NCI-H1930 (cell line): ENCODE results near the gene FSIP1.

Source experiments
- DNase-seq, 2 experiments: peaks; one replicate each; lab custom pipeline; 2025; lab: John Stamatoyannopoulos, UW

FSIP1 gene

DNA sequence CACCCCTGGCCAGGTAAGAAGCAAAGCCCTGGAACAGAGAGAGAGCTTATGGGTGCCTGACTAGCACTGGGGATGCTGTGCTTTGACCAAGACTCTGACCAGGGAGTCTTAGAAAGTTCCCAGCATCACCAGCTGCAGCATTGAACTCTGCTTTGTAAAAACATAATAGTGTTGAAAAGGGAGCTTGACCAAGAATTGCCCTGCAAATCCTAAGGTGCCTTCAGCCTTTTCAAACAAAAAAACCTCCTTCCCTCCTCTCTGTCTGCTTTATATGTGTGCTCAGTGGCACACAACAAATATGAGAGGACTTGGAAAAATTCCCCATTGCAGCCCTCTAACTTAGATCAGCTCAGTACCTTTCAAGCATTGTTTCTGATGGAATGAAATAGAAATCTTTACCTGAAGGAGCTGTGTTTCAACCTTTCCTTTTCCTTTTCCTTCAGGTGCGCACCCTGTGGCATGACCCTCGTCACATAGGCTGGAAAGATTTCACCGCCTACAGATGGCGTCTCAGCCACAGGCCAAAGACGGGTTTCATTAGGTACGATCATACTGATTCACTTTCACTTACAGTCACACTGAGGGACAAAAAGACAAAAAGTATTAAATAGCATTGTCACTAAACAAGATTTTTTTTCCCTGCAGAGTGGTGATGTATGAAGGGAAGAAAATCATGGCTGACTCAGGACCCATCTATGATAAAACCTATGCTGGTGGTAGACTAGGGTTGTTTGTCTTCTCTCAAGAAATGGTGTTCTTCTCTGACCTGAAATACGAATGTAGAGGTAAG is 188.8 kb downstream of the FSIP1 start:
- no peak for DNase-seq

GRCh38 chr15:39593071-39593655 is 189.5 kb downstream of the FSIP1 start:
- no peak for DNase-seq

- DNase-seq: no peak
Measured at GRCh38 chr15:39592500-39592899, 190.1 kb downstream of the FSIP1 start.

- no peak for DNase-seq
Measured at GRCh38 chr15:39591896-39592315, 190.7 kb downstream of the FSIP1 start.

- no peak for DNase-seq
Measured at GRCh38 chr15:39591141-39591895, 191.3 kb downstream of the FSIP1 start.

- DNase-seq: no peak
Measured at GRCh38 chr15:39589815-39590644, 192.6 kb downstream of the FSIP1 start.

DNA sequence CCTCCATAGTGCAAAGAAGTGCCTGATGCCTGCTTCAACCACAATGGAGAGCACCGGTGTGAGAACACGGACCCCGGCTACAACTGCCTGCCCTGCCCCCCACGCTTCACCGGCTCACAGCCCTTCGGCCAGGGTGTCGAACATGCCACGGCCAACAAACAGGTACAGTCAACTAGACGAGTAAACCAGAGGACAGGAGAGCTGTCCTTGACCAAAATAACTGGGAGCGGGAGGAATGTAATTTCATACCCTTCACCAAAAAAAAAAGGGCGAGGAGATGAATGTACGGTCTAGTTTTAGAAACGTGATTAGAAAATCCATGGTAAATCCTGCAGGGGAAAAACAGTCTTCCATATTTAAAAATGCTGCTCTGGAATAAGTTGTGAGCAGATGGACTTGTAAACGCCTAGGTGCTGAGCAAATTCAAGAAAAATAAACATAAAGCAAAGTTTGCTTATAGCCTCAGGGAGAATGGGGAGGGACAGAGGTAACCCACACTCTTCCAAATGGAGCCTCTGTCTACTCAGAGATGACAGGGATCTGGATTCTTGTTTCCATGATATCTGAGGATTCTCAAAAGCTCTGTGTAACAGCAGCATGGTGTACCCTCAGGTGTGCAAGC is 193.3 kb downstream of the FSIP1 start:
- DNase-seq: no peak

DNA sequence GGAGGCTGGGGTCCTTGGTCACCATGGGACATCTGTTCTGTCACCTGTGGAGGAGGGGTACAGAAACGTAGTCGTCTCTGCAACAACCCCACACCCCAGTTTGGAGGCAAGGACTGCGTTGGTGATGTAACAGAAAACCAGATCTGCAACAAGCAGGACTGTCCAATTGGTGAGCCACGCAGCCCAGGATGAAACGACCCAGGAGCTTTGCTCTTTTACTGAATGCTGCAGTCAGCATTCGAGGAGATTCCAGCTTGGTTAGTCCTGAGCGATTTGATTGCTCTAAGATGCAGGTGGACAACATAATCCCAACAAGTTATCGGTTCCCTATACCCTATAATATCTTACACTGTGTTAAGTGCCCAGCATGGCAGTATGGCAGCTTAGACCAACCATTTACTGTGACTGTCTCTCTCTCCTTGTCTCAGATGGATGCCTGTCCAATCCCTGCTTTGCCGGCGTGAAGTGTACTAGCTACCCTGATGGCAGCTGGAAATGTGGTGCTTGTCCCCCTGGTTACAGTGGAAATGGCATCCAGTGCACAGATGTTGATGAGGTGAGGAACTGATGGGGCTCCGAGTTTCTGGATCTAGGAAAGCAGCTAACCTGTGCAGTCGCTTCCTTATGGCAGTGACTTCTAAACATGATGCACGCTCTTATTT is 194.0 kb downstream of the FSIP1 start:
- DNase-seq: no peak

- DNase-seq: no peak
Measured at GRCh38 chr15:39587731-39588530, 194.7 kb downstream of the FSIP1 start.

DNA sequence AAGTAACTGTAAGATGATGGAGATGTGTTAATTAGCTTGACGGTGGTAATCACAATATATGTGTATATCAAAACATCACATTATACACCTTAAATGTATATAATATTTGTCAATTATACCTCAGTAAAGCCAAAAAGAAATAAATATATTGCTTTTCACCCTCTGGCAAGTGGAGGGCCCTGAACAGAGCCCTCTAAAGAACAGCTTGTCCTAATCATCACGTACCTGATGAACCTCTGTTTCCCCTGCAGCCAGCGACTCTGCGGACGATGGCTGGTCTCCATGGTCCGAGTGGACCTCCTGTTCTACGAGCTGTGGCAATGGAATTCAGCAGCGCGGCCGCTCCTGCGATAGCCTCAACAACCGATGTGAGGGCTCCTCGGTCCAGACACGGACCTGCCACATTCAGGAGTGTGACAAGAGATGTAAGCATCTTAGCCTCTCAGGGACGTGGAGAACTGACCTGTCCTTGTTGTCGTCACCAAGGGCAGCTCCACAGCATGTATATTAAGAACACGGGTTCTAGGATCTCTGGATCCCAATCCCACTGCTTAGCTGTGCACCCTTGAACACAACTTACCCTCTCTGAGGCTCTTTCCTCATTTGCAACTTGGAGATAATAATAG is 195.4 kb downstream of the FSIP1 start:
- no peak for DNase-seq

- no peak for DNase-seq
Measured at GRCh38 chr15:39586387-39587095, 196.1 kb downstream of the FSIP1 start.

DNA sequence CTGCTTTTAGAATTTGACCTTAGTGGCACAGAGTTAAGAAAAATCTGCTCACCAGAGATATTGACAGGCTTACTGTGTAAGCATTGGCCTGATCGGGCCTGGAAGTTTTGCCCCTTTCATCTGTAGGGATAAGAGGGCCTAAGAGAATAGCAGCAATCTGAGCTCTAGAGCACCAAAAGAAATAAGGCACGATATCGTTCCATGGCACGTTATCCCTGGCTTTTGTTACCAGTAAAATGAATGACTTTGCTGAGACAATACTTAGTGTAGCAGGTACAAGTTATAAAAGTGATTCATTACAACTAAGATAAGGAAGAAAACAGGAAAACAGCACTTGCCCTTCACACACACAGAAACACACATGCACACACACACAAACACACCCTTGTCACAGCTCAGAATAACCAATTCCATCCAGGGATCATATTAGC is 196.8 kb downstream of the FSIP1 start:
- no peak for DNase-seq

DNA sequence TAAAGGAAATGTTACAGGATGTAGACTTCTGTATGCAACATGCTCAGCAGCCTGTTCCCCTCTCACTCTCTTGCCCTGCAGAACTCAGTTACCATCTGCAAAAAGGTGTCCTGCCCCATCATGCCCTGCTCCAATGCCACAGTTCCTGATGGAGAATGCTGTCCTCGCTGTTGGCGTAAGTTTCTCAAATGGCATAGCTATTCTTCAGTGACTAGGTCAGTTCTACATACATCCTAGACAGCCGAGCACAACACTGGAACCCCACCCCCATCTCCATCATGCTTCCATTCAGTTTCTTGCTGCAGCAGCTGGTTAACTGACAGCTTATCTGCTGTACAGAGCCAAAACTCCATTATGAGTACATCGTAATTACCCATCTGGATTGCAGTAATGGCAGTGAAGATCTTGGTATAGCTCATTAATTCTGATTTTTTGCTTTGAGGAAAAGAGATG is 197.2 kb downstream of the FSIP1 start:
- DNase-seq: no peak

DNA sequence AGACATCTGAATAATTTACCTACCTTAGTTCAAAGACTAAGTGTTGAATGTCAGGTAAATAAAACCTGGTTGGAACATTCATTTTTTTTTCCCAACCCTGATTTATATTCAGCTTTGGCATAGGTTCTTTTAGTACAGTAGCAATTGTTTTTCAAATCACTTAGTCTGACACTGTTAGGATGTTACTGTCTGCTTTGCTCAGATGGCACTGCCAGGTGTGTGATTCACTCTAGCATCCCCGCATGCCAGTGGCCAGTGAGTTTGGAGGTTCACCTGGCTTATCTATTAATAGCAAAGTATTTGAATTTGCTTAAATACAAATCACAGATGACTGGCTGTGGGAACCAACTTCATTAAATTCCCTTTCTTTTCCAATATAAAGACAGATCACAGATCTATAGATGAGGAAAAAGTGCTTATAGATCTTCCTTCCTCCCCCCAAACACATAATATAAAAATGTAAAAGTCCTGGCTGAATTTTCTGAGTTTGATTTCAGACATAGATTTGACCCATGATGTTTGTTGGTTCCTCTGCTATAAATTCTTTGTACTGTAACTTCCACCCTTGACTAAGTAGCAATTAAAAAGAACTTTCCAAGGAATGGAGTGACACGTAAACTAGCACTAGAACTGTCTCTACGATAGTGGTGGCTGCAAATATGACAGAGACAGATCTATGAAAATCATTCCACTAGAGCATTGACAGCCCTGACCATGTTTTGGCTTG is 197.8 kb downstream of the FSIP1 start:
- DNase-seq: no peak

DNA sequence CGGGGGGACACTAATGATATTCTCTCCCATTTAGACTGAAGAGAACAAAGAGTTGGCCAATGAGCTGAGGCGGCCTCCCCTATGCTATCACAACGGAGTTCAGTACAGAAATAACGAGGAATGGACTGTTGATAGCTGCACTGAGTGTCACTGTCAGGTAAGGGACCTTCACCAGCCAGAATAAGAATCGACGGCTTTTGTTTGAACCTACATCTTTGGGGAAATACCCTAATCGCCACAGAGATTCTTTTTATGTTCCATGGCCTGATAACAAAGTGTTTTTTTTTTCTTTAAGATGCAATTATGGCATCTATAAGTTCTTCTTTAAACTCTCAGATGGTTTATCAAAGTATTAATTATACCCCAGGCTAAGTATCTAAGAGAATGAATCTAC is 198.4 kb downstream of the FSIP1 start:
- DNase-seq: no peak

- DNase-seq: no peak
Measured at GRCh38 chr15:39583596-39584265, 198.9 kb downstream of the FSIP1 start.

GRCh38 chr15:39582977-39583595 is 199.6 kb downstream of the FSIP1 start:
- DNase-seq: no peak
